ENCODE measurements around the gene TKT.

Gene TKT

DNA sequence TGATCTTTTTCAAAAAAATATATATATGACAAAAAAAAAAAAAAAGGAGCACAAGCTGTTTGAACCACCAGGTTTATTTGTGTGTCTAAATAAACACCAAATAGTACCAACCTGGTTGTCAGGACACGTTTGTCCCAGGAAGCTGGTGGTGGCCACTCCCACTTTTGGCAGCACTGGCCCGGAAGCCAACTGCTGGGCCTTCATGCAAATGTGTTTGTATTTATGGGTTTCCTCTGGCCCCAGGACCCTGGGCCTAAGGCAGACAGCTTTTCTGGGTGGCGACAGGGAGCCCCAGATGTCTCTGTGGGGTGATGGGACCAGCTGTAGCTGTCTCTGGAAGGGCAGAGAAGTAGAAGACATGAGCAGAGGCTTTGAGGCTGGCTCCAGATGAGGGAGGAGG, 63.2 kb downstream of the TKT start:
- no peak for TF ChIP-seq CTCF (IDR thresholded peaks at IDR 0.05; ENCODE audit: low read depth, low read length, missing control alignments)
- no peak for DNase-seq (ENCODE audit: low read depth)
- in situ Hi-C loops (cut with HindIII; ENCODE audit: low sequenced_read_pairs), result no loop called here
- H3K4me3 ChIP-seq (ENCODE audit: low read depth, low read length), result no peak overlapping the region

GRCh38 chr3:53191836-53192480, 63.9 kb downstream of the TKT start:
- no peak for TF ChIP-seq CTCF (IDR thresholded peaks at IDR 0.05; ENCODE audit: low read depth, low read length, missing control alignments)
- no peak for DNase-seq (ENCODE audit: low read depth)
- H3K4me3 ChIP-seq (ENCODE audit: low read depth, low read length), result no peak overlapping the region
- in situ Hi-C loops (cut with HindIII; ENCODE audit: low sequenced_read_pairs), result no loop called here

- no peak for TF ChIP-seq CTCF (IDR thresholded peaks at IDR 0.05; ENCODE audit: low read depth, low read length, missing control alignments)
- DNase-seq (ENCODE audit: low read depth), result no peak
- H3K4me3 ChIP-seq (ENCODE audit: low read depth, low read length), result no peak overlapping the region
- in situ Hi-C loops (cut with HindIII; ENCODE audit: low sequenced_read_pairs), result no loop called here
Measured at GRCh38 chr3:53190659-53191058, 65.2 kb downstream of the TKT start.

GRCh38 chr3:53189276-53189675, 66.5 kb downstream of the TKT start:
- H3K4me3 ChIP-seq (ENCODE audit: low read depth, low read length), result no peak overlapping the region
- no peak for TF ChIP-seq CTCF (IDR thresholded peaks at IDR 0.05; ENCODE audit: low read depth, low read length, missing control alignments)
- in situ Hi-C loops (cut with HindIII; ENCODE audit: low sequenced_read_pairs), result loop anchor here (5.0 kb wide), 1 partner anchor 37 kb away; no protein-coding TSS in a partner anchor
- DNase-seq (ENCODE audit: low read depth), result no peak

- no peak for DNase-seq (ENCODE audit: low read depth)
- TF ChIP-seq CTCF (IDR thresholded peaks at IDR 0.05; ENCODE audit: low read depth, low read length, missing control alignments), result no peak
- in situ Hi-C loops (cut with HindIII; ENCODE audit: low sequenced_read_pairs), result loop anchor here (5.0 kb wide), 1 partner anchor 36 kb away; no protein-coding TSS in a partner anchor
- H3K4me3 ChIP-seq (ENCODE audit: low read depth, low read length), result no peak overlapping the region
Measured at GRCh38 chr3:53188720-53189119, 67.1 kb downstream of the TKT start.

- in situ Hi-C loops (cut with HindIII; ENCODE audit: low sequenced_read_pairs), result loop anchor here (5.0 kb wide), 1 partner anchor 36 kb away; no protein-coding TSS in a partner anchor
- H3K4me3 ChIP-seq (ENCODE audit: low read depth, low read length), result no peak overlapping the region
- no peak for DNase-seq (ENCODE audit: low read depth)
- no peak for TF ChIP-seq CTCF (IDR thresholded peaks at IDR 0.05; ENCODE audit: low read depth, low read length, missing control alignments)
Measured at GRCh38 chr3:53188136-53188685, 67.6 kb downstream of the TKT start.

Measured in astrocyte of the cerebellum (primary cell).